Measurements from ENCODE around the gene SMYD1.
A peak's percentile ranks its signal among the peaks of the same experiment; 100 is the strongest.

SMYD1 gene

GRCh38 chr2:88129313-88129959, 61.8 kb downstream of the SMYD1 start:
- Mint-ChIP-seq H3K27ac (no peak overlapping the region), H3K4me1 (no peaks in the 10 kb centered on the region), H3K4me3 (no peak overlapping the region), H3K36me3 (no peaks in the 10 kb centered on the region), H3K9me3 (no peaks in the 10 kb centered on the region)
- ATAC-seq (no peak), DNase-seq (ENCODE audit: low spot score in 2 of 2) (peak in 1 of 2 donors; percentile 12)

GRCh38 chr2:88131201-88131998, 63.8 kb downstream of the SMYD1 start:
- H3K4me1 Mint-ChIP-seq = no peaks in the 10 kb centered on the region
- H3K36me3 Mint-ChIP-seq = no peaks in the 10 kb centered on the region
- no peaks in the 10 kb centered on the region for H3K9me3 Mint-ChIP-seq
- H3K4me3 Mint-ChIP-seq = no peak overlapping the region
- ATAC-seq = no peak
- DNase-seq (ENCODE audit: low spot score in 2 of 2) = no peak
- H3K27ac Mint-ChIP-seq = no peak overlapping the region

- H3K4me3 Mint-ChIP-seq = no peak overlapping the region
- DNase-seq (ENCODE audit: low spot score in 2 of 2) = no peak
- H3K4me1 Mint-ChIP-seq = no peaks in the 10 kb centered on the region
- no peak overlapping the region for H3K27ac Mint-ChIP-seq
- ATAC-seq = no peak
- H3K36me3 Mint-ChIP-seq = no peaks in the 10 kb centered on the region
- no peaks in the 10 kb centered on the region for H3K9me3 Mint-ChIP-seq
Measured at GRCh38 chr2:88131999-88132368, 64.4 kb downstream of the SMYD1 start.

GRCh38 chr2:88133875-88134274, 66.2 kb downstream of the SMYD1 start:
- ATAC-seq = no peak
- Mint-ChIP-seq H3K9me3 (no peaks in the 10 kb centered on the region), H3K4me3 (no peak overlapping the region)

GRCh38 chr2:88136817-88137216, 69.2 kb downstream of the SMYD1 start:
- H3K36me3 Mint-ChIP-seq = no peaks in the 10 kb centered on the region
- no peak overlapping the region for H3K27ac Mint-ChIP-seq
- H3K9me3 Mint-ChIP-seq = peaks cover 2% of the 10 kb centered on the region
- H3K4me3 Mint-ChIP-seq = no peak overlapping the region
- DNase-seq (ENCODE audit: low spot score in 2 of 2) (no peak), ATAC-seq (no peak)
- no peaks in the 10 kb centered on the region for H3K4me1 Mint-ChIP-seq

More at GRCh38 chr2:88133875-88134274, 66.2 kb downstream of the SMYD1 start:
- no peak for DNase-seq (ENCODE audit: low spot score in 2 of 2)
- Mint-ChIP-seq H3K36me3 (no peaks in the 10 kb centered on the region), H3K4me1 (no peaks in the 10 kb centered on the region), H3K27ac (no peak overlapping the region)

- no peak overlapping the region for H3K4me3 Mint-ChIP-seq
- no peak overlapping the region for H3K27ac Mint-ChIP-seq
- ATAC-seq = no peak
- no peaks in the 10 kb centered on the region for H3K36me3 Mint-ChIP-seq
- H3K9me3 Mint-ChIP-seq = peaks cover 4% of the 10 kb centered on the region
- no peak for DNase-seq (ENCODE audit: low spot score in 2 of 2)
- no peaks in the 10 kb centered on the region for H3K4me1 Mint-ChIP-seq
Measured at GRCh38 chr2:88137833-88138232, 70.2 kb downstream of the SMYD1 start.

- no peak for DNase-seq (ENCODE audit: low spot score in 2 of 2)
- ATAC-seq = no peak
- no peaks in the 10 kb centered on the region for H3K4me1 Mint-ChIP-seq
- H3K4me3 Mint-ChIP-seq = no peak overlapping the region
- no peak overlapping the region for H3K27ac Mint-ChIP-seq
- H3K36me3 Mint-ChIP-seq = no peaks in the 10 kb centered on the region
- H3K9me3 Mint-ChIP-seq = peaks cover 4% of the 10 kb centered on the region
Measured at GRCh38 chr2:88139203-88139702, 71.6 kb downstream of the SMYD1 start.

- Mint-ChIP-seq H3K4me3 (no peak overlapping the region), H3K36me3 (no peaks in the 10 kb centered on the region), H3K9me3 (peaks cover 4% of the 10 kb centered on the region), H3K4me1 (no peaks in the 10 kb centered on the region), H3K27ac (no peak overlapping the region)
- DNase-seq (ENCODE audit: low spot score in 2 of 2) = no peak
- no peak for ATAC-seq
Measured at GRCh38 chr2:88139804-88140203, 72.2 kb downstream of the SMYD1 start.

GRCh38 chr2:88141952-88142351, 74.3 kb downstream of the SMYD1 start:
- no peak for ATAC-seq
- no peaks in the 10 kb centered on the region for H3K4me1 Mint-ChIP-seq
- DNase-seq (ENCODE audit: low spot score in 2 of 2) = no peak
- H3K9me3 Mint-ChIP-seq = peaks cover 4% of the 10 kb centered on the region
- no peak overlapping the region for H3K4me3 Mint-ChIP-seq
- H3K27ac Mint-ChIP-seq = no peak overlapping the region
- no peaks in the 10 kb centered on the region for H3K36me3 Mint-ChIP-seq

GRCh38 chr2:88144271-88144670, 76.6 kb downstream of the SMYD1 start:
- no peaks in the 10 kb centered on the region for H3K36me3 Mint-ChIP-seq
- no peak overlapping the region for H3K27ac Mint-ChIP-seq
- DNase-seq (ENCODE audit: low spot score in 2 of 2) (no peak), ATAC-seq (no peak)
- H3K4me3 Mint-ChIP-seq = no peak overlapping the region
- H3K4me1 Mint-ChIP-seq = no peaks in the 10 kb centered on the region
- H3K9me3 Mint-ChIP-seq = peaks cover 17% of the 10 kb centered on the region

- Mint-ChIP-seq H3K27ac (no peak overlapping the region), H3K36me3 (no peaks in the 10 kb centered on the region), H3K9me3 (peaks cover 18% of the 10 kb centered on the region), H3K4me3 (no peak overlapping the region), H3K4me1 (no peaks in the 10 kb centered on the region)
- DNase-seq (ENCODE audit: low spot score in 2 of 2) (no peak), ATAC-seq (no peak)
Measured at GRCh38 chr2:88144914-88145497, 77.4 kb downstream of the SMYD1 start.

- peaks cover 18% of the 10 kb centered on the region for H3K9me3 Mint-ChIP-seq
- no peaks in the 10 kb centered on the region for H3K4me1 Mint-ChIP-seq
- no peaks in the 10 kb centered on the region for H3K36me3 Mint-ChIP-seq
- H3K27ac Mint-ChIP-seq = no peak overlapping the region
- DNase-seq (ENCODE audit: low spot score in 2 of 2) = no peak
- H3K4me3 Mint-ChIP-seq = no peak overlapping the region
- ATAC-seq = no peak
Measured at GRCh38 chr2:88146590-88146989, 79.0 kb downstream of the SMYD1 start.

GRCh38 chr2:88147145-88147544, 79.5 kb downstream of the SMYD1 start:
- Mint-ChIP-seq H3K4me3 (no peak overlapping the region), H3K9me3 (peaks cover 18% of the 10 kb centered on the region), H3K27ac (no peak overlapping the region), H3K4me1 (no peaks in the 10 kb centered on the region), H3K36me3 (no peaks in the 10 kb centered on the region)
- DNase-seq (ENCODE audit: low spot score in 2 of 2) = no peak
- ATAC-seq = no peak

- H3K4me3 Mint-ChIP-seq = no peak overlapping the region
- peaks cover 22% of the 10 kb centered on the region for H3K9me3 Mint-ChIP-seq
- H3K27ac Mint-ChIP-seq = no peak overlapping the region
- ATAC-seq (no peak), DNase-seq (ENCODE audit: low spot score in 2 of 2) (no peak)
- no peaks in the 10 kb centered on the region for H3K36me3 Mint-ChIP-seq
- no peaks in the 10 kb centered on the region for H3K4me1 Mint-ChIP-seq
Measured at GRCh38 chr2:88148929-88149438, 81.4 kb downstream of the SMYD1 start.

GRCh38 chr2:88159481-88159880, 91.9 kb downstream of the SMYD1 start:
- Mint-ChIP-seq H3K36me3 (no peaks in the 10 kb centered on the region), H3K27ac (no peak overlapping the region)
- ATAC-seq = no peak

More at GRCh38 chr2:88159481-88159880, 91.9 kb downstream of the SMYD1 start:
- no peak for DNase-seq (ENCODE audit: low spot score in 2 of 2)
- Mint-ChIP-seq H3K9me3 (no peaks in the 10 kb centered on the region), H3K4me3 (no peak overlapping the region), H3K4me1 (no peaks in the 10 kb centered on the region)

Measured in stimulated activated effector memory CD8-positive, alpha-beta T cell treated with anti-CD3 and anti-CD28 coated beads, Interleukin-12 subunit alpha, Interleukin-12 subunit beta, amount 100 ng/mL, for 72 hours (primary cell).